ENCODE measurements around the gene JAKMIP2.

Gene JAKMIP2

GRCh38 chr5:147670815-147671214, 111.7 kb downstream of the JAKMIP2 start:
- no peak for DNase-seq
- Histone ChIP-seq H3K4me1 (ENCODE audit: control insufficient read depth in 1 of 2, insufficient read depth in 2 of 2, low read length in 2 of 2) (no peaks in the 10 kb centered on the region), H3K18ac (ENCODE audit: low read length) (no peak overlapping the region), H4K91ac (ENCODE audit: low read depth, low read length) (no peak overlapping the region), H2BK120ac (ENCODE audit: insufficient read depth, low read length, poor library complexity) (no peak overlapping the region), H3K23ac (ENCODE audit: low read length) (no peak overlapping the region), H2AK5ac (ENCODE audit: low read length) (no peak overlapping the region), H4K12ac (ENCODE audit: low read depth, low read length) (no peak overlapping the region), H2BK5ac (ENCODE audit: low read depth, low read length, poor library complexity) (no peak overlapping the region), H2BK12ac (ENCODE audit: low read length) (no peak overlapping the region), H2AFZ (ENCODE audit: insufficient read depth, low read length, poor library complexity) (no peak overlapping the region), H3K27me3 (ENCODE audit: insufficient read depth, low read length) (no peaks in the 10 kb centered on the region), H3K79me1 (ENCODE audit: low read length) (no peaks in the 10 kb centered on the region), H3K9me3 (ENCODE audit: insufficient read depth, low read depth, low read length) (no peaks in the 10 kb centered on the region), H3K4ac (ENCODE audit: low read depth, low read length) (no peak overlapping the region), H3K36me3 (ENCODE audit: control insufficient read depth in 1 of 2, insufficient read depth in 2 of 2, low read length in 2 of 2) (no peaks in the 10 kb centered on the region), H3K9ac (ENCODE audit: low read length) (no peak overlapping the region), H3K4me3 (ENCODE audit: low read depth, low read length) (no peak overlapping the region), H3K27ac (ENCODE audit: low read depth, low read length) (no peak overlapping the region), H3K79me2 (ENCODE audit: control insufficient read depth, insufficient read depth, low read length, poor library complexity) (no peaks in the 10 kb centered on the region), H3K14ac (ENCODE audit: low read length) (no peak overlapping the region), H4K8ac (ENCODE audit: low read depth, low read length) (no peak overlapping the region), H3K4me2 (ENCODE audit: low read length) (no peak overlapping the region)
- no CpG with 5 or more reads among the region's 1 CpG for whole genome bisulfite sequencing (ENCODE audit: extremely low coverage, insufficient coverage, insufficient read length)

DNA sequence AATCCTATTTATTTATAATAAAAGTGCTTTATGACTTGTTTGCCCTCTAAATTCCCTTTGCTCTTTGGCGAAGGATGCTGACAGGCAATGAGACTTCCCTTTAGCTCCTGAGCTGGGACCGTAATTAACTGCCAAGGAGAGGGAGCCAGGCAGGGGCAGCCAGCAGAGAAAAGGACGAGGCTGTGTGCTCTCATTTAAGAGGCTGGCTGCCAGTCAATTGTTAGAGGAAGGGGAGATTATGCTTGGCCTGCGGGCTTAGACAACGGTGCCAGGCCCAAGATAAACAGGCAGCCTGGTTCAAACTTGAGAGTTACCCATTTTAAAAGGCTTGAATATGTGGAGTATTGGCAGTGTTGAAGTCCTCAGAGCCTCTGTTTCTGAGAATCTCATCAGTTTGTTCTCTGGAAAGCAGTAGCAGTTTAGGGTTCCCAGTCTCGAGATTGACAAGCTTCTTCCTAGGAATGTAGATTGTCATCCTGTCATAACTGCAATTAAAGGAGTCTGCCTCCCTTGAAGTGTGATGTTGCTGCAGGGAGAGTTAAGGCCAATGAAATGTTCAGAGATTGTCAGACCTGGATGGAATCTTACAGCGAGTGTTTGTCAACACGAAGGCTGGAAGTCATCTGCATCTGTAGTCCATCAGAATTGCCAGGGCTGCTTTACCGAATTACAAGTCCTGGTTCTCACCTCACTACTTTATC, 113.2 kb downstream of the JAKMIP2 start:
- Histone ChIP-seq H3K36me3 (ENCODE audit: control insufficient read depth in 1 of 2, insufficient read depth in 2 of 2, low read length in 2 of 2) (no peaks in the 10 kb centered on the region), H2BK5ac (ENCODE audit: low read depth, low read length, poor library complexity) (no peak overlapping the region), H4K91ac (ENCODE audit: low read depth, low read length) (no peak overlapping the region), H3K23ac (ENCODE audit: low read length) (no peak overlapping the region), H3K79me1 (ENCODE audit: low read length) (no peaks in the 10 kb centered on the region), H2AK5ac (ENCODE audit: low read length) (no peak overlapping the region), H3K4me1 (ENCODE audit: control insufficient read depth in 1 of 2, insufficient read depth in 2 of 2, low read length in 2 of 2) (no peaks in the 10 kb centered on the region), H2BK12ac (ENCODE audit: low read length) (no peak overlapping the region), H3K9me3 (ENCODE audit: insufficient read depth, low read depth, low read length) (no peaks in the 10 kb centered on the region), H2BK120ac (ENCODE audit: insufficient read depth, low read length, poor library complexity) (no peak overlapping the region), H3K79me2 (ENCODE audit: control insufficient read depth, insufficient read depth, low read length, poor library complexity) (no peaks in the 10 kb centered on the region), H3K4ac (ENCODE audit: low read depth, low read length) (no peak overlapping the region), H3K9ac (ENCODE audit: low read length) (no peak overlapping the region), H4K12ac (ENCODE audit: low read depth, low read length) (no peak overlapping the region), H3K27me3 (ENCODE audit: insufficient read depth, low read length) (no peaks in the 10 kb centered on the region), H3K14ac (ENCODE audit: low read length) (no peak overlapping the region), H2AFZ (ENCODE audit: insufficient read depth, low read length, poor library complexity) (no peak overlapping the region), H3K4me2 (ENCODE audit: low read length) (no peak overlapping the region), H3K18ac (ENCODE audit: low read length) (no peak overlapping the region), H4K8ac (ENCODE audit: low read depth, low read length) (no peak overlapping the region), H3K27ac (ENCODE audit: low read depth, low read length) (no peak overlapping the region), H3K4me3 (ENCODE audit: low read depth, low read length) (no peak overlapping the region)
- WGBS (ENCODE audit: extremely low coverage, insufficient coverage, insufficient read length): no CpG with 5 or more reads among the region's 9 CpGs
- DNase-seq: no peak

GRCh38 chr5:147668385-147668784, 114.1 kb downstream of the JAKMIP2 start:
- no peak overlapping the region for H4K91ac ChIP-seq (ENCODE audit: low read depth, low read length)
- no peaks in the 10 kb centered on the region for H3K79me2 ChIP-seq (ENCODE audit: control insufficient read depth, insufficient read depth, low read length, poor library complexity)
- H3K23ac ChIP-seq (ENCODE audit: low read length): no peak overlapping the region
- no peak overlapping the region for H2BK5ac ChIP-seq (ENCODE audit: low read depth, low read length, poor library complexity)
- no peak overlapping the region for H3K4me2 ChIP-seq (ENCODE audit: low read length)
- no peaks in the 10 kb centered on the region for H3K9me3 ChIP-seq (ENCODE audit: insufficient read depth, low read depth, low read length)
- no peak overlapping the region for H2BK12ac ChIP-seq (ENCODE audit: low read length)
- no peaks in the 10 kb centered on the region for H3K79me1 ChIP-seq (ENCODE audit: low read length)
- no peak for DNase-seq
- H3K4me1 ChIP-seq (ENCODE audit: control insufficient read depth in 1 of 2, insufficient read depth in 2 of 2, low read length in 2 of 2): no peaks in the 10 kb centered on the region
- H3K27me3 ChIP-seq (ENCODE audit: insufficient read depth, low read length): no peaks in the 10 kb centered on the region
- no peaks in the 10 kb centered on the region for H3K36me3 ChIP-seq (ENCODE audit: control insufficient read depth in 1 of 2, insufficient read depth in 2 of 2, low read length in 2 of 2)
- no peak overlapping the region for H3K14ac ChIP-seq (ENCODE audit: low read length)
- H3K27ac ChIP-seq (ENCODE audit: low read depth, low read length): no peak overlapping the region
- no peak overlapping the region for H4K12ac ChIP-seq (ENCODE audit: low read depth, low read length)
- no peak overlapping the region for H3K9ac ChIP-seq (ENCODE audit: low read length)
- H3K4ac ChIP-seq (ENCODE audit: low read depth, low read length): no peak overlapping the region
- H4K8ac ChIP-seq (ENCODE audit: low read depth, low read length): no peak overlapping the region
- no peak overlapping the region for H2AFZ ChIP-seq (ENCODE audit: insufficient read depth, low read length, poor library complexity)
- no CpG with 5 or more reads among the region's 2 CpGs for WGBS (ENCODE audit: extremely low coverage, insufficient coverage, insufficient read length)
- no peak overlapping the region for H3K4me3 ChIP-seq (ENCODE audit: low read depth, low read length)
- H2BK120ac ChIP-seq (ENCODE audit: insufficient read depth, low read length, poor library complexity): no peak overlapping the region
- no peak overlapping the region for H3K18ac ChIP-seq (ENCODE audit: low read length)
- no peak overlapping the region for H2AK5ac ChIP-seq (ENCODE audit: low read length)

DNA sequence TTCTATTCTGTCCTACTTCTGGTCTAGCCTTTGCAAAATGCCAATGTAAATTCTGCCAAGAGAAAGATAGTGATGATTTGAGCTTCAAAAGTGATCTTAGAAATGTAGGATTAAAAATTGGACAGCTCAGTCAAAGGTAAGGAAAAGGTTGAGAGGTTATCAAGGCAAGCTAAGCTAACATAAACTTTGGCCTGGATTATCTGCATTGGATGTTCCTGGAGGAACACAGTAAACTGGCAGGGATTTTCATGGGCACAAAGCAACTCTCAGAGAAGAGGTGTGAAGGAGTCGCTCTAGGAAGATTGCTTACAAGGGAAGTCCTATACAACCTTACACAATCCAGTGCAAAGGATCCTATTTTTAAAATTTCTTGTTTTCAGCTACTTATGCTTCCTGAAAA, 115.2 kb downstream of the JAKMIP2 start:
- no peaks in the 10 kb centered on the region for H3K36me3 ChIP-seq (ENCODE audit: control insufficient read depth in 1 of 2, insufficient read depth in 2 of 2, low read length in 2 of 2)
- no peak for DNase-seq
- H3K4ac ChIP-seq (ENCODE audit: low read depth, low read length): no peak overlapping the region
- no peak overlapping the region for H2BK12ac ChIP-seq (ENCODE audit: low read length)
- no peaks in the 10 kb centered on the region for H3K79me1 ChIP-seq (ENCODE audit: low read length)
- H3K23ac ChIP-seq (ENCODE audit: low read length): no peak overlapping the region
- WGBS (ENCODE audit: extremely low coverage, insufficient coverage, insufficient read length): no CpG with 5 or more reads among the region's 1 CpG
- H3K4me2 ChIP-seq (ENCODE audit: low read length): no peak overlapping the region
- H3K4me3 ChIP-seq (ENCODE audit: low read depth, low read length): no peak overlapping the region
- no peak overlapping the region for H3K27ac ChIP-seq (ENCODE audit: low read depth, low read length)
- no peak overlapping the region for H2BK120ac ChIP-seq (ENCODE audit: insufficient read depth, low read length, poor library complexity)
- H2AK5ac ChIP-seq (ENCODE audit: low read length): no peak overlapping the region
- no peak overlapping the region for H4K91ac ChIP-seq (ENCODE audit: low read depth, low read length)
- no peak overlapping the region for H3K18ac ChIP-seq (ENCODE audit: low read length)
- no peak overlapping the region for H3K14ac ChIP-seq (ENCODE audit: low read length)
- H4K12ac ChIP-seq (ENCODE audit: low read depth, low read length): no peak overlapping the region
- H3K27me3 ChIP-seq (ENCODE audit: insufficient read depth, low read length): no peaks in the 10 kb centered on the region
- no peak overlapping the region for H2BK5ac ChIP-seq (ENCODE audit: low read depth, low read length, poor library complexity)
- H2AFZ ChIP-seq (ENCODE audit: insufficient read depth, low read length, poor library complexity): no peak overlapping the region
- no peak overlapping the region for H4K8ac ChIP-seq (ENCODE audit: low read depth, low read length)
- H3K9me3 ChIP-seq (ENCODE audit: insufficient read depth, low read depth, low read length): no peaks in the 10 kb centered on the region
- no peaks in the 10 kb centered on the region for H3K79me2 ChIP-seq (ENCODE audit: control insufficient read depth, insufficient read depth, low read length, poor library complexity)
- H3K4me1 ChIP-seq (ENCODE audit: control insufficient read depth in 1 of 2, insufficient read depth in 2 of 2, low read length in 2 of 2): no peaks in the 10 kb centered on the region
- no peak overlapping the region for H3K9ac ChIP-seq (ENCODE audit: low read length)
